HK-2 (cell line): ENCODE measurements around the gene ZNF664.

Experiments used
- DNase-seq: peaks from one replicate; pipeline ENCODE4 v3.0.0-alpha.2; 2018; ENCODE audit not compliant: unreplicated experiment

The ZNF664 gene

DNA sequence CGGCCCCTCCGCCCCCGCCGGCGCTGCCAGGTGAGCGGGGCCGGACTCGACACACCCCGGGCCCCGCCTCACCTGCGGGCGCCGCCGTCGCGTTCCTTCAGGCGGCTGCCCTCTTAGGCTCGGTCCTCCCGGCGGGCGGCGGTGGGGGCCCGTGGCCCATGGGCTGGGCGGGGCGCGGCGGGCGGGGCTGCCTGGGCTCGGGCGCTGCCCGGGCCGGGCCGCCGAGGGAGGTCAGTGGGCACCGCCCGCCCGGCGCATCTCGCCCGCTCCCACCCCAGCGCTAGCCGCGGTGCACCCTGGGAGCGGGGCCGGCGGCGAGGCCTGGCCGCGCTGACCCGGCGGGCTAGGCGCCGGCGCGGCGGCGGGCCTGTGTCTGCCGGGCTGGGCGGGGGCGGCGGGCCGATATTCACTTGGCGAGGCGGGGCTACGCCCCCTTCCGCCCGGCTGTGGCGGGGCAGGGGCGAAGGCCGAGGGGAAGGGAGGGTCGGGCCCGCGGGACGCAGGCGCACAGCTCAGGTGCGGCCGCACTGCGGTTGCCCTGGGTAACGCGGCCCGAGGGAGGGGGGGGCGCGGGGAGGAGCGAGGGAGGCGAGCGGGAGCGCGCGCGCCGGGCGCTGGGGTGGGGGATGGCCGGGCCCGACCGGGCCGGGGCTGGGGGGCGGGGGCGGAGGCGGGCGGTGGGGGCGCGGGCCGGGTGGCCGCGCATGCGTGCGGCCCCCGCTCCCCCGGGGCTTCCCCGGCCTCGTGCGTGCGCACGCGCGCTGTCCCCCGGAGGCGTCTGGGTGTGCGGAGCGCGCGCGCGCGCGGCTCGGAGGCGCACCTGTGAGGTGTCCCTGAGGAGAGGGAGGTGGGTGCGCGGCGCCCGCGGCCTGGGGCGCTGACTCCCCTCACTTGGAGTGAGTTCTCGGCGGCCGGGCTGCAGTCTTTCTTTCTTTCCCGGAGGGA is at the start of gene ZNF664, which contains the start of gene CCDC92:
TSS of gene ZNF664 (plus strand) at position 759 of the 945 bp plus-strand sequence. CDS start 38,930 bp downstream, outside the sequence.
TSS of gene CCDC92 (minus strand) at position 375 of the 945 bp plus-strand sequence. CDS start 28,526 bp downstream, outside the sequence.
- peak; percentile 96 for DNase-seq

GRCh38 chr12:123923927-123924326 is 49.1 kb upstream of the ZNF664 start:
- DNase-seq = no peak

DNA sequence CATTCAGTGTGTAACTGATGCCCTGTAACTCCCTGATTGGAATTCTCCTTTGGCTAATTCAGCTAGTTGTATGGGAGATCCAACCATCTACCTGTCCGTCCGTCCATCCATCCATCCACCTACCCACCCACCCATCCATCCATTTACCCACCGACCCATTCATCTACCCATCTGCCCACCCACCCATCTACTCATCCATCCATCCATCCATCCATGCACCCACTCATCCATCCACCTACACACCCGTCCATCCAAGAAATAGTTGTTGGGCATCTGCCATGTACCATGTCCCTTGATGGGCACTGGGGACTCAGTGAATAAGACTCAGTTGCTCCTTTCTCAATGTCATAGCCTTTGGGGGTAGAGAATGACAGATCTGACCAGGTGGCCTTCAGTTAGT is 48.5 kb upstream of the ZNF664 start:
- no peak for DNase-seq

GRCh38 chr12:123928274-123928865 is 44.6 kb upstream of the ZNF664 start:
- DNase-seq = no peak

- no peak for DNase-seq
Measured at GRCh38 chr12:123928897-123929296, 44.1 kb upstream of the ZNF664 start.

- DNase-seq = no peak
Measured at GRCh38 chr12:123929946-123930583, 43.0 kb upstream of the ZNF664 start.

DNA sequence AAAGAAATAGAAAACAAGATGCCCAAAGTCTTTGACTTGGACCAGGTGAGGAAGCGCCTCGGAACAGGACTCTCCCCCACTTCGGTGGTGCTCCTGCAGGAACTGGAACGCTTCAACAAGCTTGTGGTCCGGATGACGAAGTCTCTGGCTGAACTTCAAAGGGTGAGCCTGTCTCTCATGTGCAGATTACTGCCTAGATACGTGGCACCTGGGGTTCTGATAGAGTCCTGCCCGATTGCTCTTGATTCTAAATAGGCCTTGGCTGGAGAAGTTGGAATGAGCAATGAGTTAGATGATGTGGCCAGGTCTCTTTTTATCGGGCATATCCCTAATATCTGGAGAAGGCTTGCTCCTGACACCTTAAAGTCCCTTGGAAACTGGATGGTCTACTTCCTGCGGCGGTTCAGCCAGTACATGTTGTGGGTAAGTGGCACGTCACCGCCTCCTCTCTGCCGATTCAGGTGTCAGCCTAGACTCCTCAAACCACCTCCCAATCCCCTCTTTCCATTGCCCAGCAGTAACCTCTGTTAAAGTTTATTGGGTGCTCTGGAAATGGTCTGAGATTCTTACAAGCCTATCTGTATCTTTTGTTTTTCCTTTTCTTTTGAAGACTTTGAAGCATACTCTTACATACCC is 41.2 kb upstream of the ZNF664 start:
- no peak for DNase-seq

- no peak for DNase-seq
Measured at GRCh38 chr12:123933214-123933613, 39.8 kb upstream of the ZNF664 start.

- no peak for DNase-seq
Measured at GRCh38 chr12:123934016-123934620, 38.9 kb upstream of the ZNF664 start.

GRCh38 chr12:123934829-123935228 is 38.2 kb upstream of the ZNF664 start:
- no peak for DNase-seq

DNA sequence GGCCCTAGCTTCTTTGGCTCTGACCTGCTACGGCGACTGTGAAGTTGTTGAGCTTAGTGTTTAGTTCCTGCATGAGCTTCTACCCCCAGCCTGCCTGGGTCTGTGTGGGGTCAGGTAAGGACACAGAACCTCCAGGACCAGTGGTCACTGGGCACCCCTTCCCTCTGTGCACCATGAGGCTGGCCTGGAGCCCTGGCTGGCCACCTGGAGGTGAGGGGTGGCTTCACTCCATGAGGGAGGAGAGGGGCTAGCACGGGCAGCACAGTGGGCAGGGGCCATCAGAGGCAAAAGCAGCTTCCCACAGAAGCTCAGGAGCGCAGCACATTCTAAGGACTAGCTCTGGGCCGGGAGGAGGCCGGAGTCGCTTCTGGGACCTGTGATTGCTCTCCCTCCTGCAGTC is 37.1 kb upstream of the ZNF664 start:
- no peak for DNase-seq

DNA sequence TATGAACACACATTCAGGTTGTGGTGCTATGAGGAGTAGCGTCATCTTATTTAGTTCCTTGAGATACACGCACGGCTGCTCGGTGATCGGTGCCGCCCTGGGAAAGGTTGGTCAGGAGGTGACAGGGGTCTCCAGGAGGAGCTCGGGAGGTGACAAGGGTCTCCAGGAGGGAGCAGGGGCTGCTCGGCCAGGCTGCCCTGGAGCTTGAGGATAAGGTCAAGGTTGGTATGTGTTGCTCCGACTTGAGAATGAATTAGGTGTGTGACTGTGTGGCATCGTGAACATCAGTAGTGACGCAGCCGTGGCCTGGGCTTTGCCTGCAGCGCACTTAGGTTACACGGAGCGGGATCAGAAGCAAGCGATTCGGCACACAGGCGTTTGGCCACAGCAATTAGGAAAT is 36.5 kb upstream of the ZNF664 start:
- no peak for DNase-seq

- no peak for DNase-seq
Measured at GRCh38 chr12:123936956-123937706, 35.9 kb upstream of the ZNF664 start.

GRCh38 chr12:123937707-123938591 is 35.1 kb upstream of the ZNF664 start:
- peak; percentile 21 for DNase-seq

DNA sequence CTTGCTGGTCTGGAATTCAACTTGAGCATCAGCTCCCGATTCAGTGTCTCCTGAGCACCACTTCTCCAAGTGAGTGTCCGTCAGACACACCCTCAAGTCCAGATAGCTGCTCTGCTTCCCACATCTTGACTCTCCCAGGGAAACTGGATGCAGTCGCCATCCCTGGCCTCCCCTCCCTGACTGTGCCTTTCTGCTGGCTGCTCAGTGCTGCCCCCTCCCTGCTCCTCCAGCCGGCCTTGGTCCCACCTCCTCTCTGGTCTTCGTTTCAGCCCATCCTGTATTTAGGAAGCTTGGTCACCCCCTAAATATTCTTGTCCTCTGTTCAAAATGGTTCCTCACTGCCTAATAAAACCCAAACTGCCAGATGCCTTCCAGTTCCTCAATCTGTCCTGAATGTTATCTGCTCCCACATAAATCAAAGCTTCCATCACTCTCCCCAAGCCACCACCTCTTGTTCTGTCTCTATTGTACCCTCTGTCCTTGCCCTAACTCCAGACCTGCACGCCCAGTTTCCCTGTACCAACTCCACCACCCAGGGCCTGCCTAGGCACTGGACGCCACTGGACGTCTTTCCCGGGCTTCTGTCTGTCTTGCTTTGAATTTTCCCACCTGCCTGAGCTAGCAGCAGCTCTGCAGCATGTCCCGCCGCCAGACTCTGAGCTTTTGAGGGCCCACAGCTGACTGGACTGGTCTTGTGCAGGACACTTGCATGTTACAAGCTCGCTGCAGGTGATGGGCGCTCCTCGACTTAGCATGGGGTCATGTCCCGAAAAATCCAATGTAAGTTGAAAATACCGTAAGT is 34.1 kb upstream of the ZNF664 start:
- DNase-seq = no peak

- no peak for DNase-seq
Measured at GRCh38 chr12:123939716-123940626, 33.0 kb upstream of the ZNF664 start.

DNA sequence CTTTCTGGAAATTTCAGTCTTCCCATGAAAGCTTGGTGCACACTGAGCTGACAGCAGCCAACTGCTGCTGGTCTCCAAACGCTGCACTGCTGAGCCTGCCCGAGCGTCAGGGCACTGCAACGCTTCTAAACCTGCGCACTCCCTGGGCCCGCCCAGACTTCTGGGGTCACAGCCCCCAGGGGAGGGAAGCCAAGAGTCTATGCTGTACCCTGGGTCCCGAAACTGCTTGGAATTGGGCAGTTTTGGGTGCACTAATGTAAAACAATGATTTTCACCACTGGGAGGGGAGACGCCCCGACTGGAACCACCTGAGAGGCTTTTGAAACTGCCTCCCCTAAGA is 32.4 kb upstream of the ZNF664 start:
- no peak for DNase-seq

- DNase-seq = no peak
Measured at GRCh38 chr12:123941000-123941399, 32.0 kb upstream of the ZNF664 start.
